HEK293 (cell line): Measurements from ENCODE around the gene SIAH2.

Experiments
- CTCF ChIA-PET: fragments of 350-600 bp; formaldehyde crosslinking; extraction: SDS; loops from one replicate; lab custom pipeline; 2021; ENCODE audit warnings: antibody characterized with exemption; lab: Yijun Ruan, JAX
- POLR2A ChIA-PET: fragments of 300-600 bp; formaldehyde crosslinking; extraction: SDS; loops from one replicate; lab custom pipeline; 2020; ENCODE audit warnings: antibody characterized with exemption, inconsistent platforms; lab: Yijun Ruan, JAX
- H3K27ac ChIP-seq: fragments of 200-500 bp; sonication (Bioruptor generic); 2 replicates; pipeline ENCODE4 v1.5.1; 2014; ENCODE audit warnings: low read depth, low read length, control low read depth, inconsistent platforms; ENCODE audit errors: extremely low read depth
- H3K36me3 ChIP-seq, 2 experiments: fragments of 200-500 bp in 1 of 2; sonication (Bioruptor generic) in 1 of 2; 1 replicate in 1 of 2; 2 replicates in 1 of 2; pipeline ENCODE4 v1.5.1; 2014 to 2017; ENCODE audit warnings: inconsistent platforms in 2 of 2, low read length in 2 of 2; ENCODE audit not compliant: control insufficient read depth in 2 of 2, insufficient read depth in 1 of 2
- H3K4me1 ChIP-seq: fragments of 200-500 bp; sonication (Bioruptor generic); 2 replicates; pipeline ENCODE4 v1.5.1; 2014; ENCODE audit warnings: mild to moderate bottlenecking, low read length, inconsistent platforms; ENCODE audit not compliant: control insufficient read depth, insufficient read depth
- H3K4me3 ChIP-seq: 2 replicates; pipeline ENCODE4 v1.5.1; 2011; ENCODE audit warnings: low read depth, mild to moderate bottlenecking, control low read depth, low read length, moderate library complexity
- H3K9me3 ChIP-seq: fragments of 200-500 bp; sonication (Bioruptor generic); 2 replicates; pipeline ENCODE4 v1.5.1; 2014; ENCODE audit warnings: low read depth, low read length, inconsistent platforms; ENCODE audit not compliant: control insufficient read depth, insufficient read depth
- EGR2 ChIP-seq: fragments of 450-650 bp; formaldehyde crosslinking; IDR thresholded peaks from 2 replicates; pipeline ENCODE4 v1.5.1; 2016; ENCODE audit warnings: low read depth, missing biosample characterization, missing genetic modification characterization
- GLIS2 ChIP-seq: fragments of 450-650 bp; formaldehyde crosslinking; IDR thresholded peaks from 2 replicates; pipeline ENCODE4 v1.5.1; 2016; ENCODE audit warnings: missing biosample characterization, missing genetic modification characterization
- KLF1 ChIP-seq: fragments of 450-650 bp; formaldehyde crosslinking; IDR thresholded peaks from 2 replicates; pipeline ENCODE4 v1.5.1; 2016; ENCODE audit warnings: missing biosample characterization, missing genetic modification characterization
- MEIS1 ChIP-seq: sonication (generic); formaldehyde crosslinking; IDR thresholded peaks from 2 replicates; pipeline ENCODE4 v1.8.1; 2022; ENCODE audit warnings: missing genetic modification reagents, mild to moderate bottlenecking, borderline replicate concordance
- TCF7L2 ChIP-seq: IDR thresholded peaks from 2 replicates; pipeline ENCODE4 v1.6.1; 2011; ENCODE audit warnings: low read depth, mild to moderate bottlenecking, inconsistent platforms, low read length, moderate library complexity, borderline replicate concordance
- ZBTB21 ChIP-seq: fragments of 450-650 bp; formaldehyde crosslinking; IDR thresholded peaks from 2 replicates; pipeline ENCODE4 v1.5.1; 2017; ENCODE audit warnings: missing biosample characterization, missing genetic modification characterization
- ZBTB8A ChIP-seq: fragments of 450-650 bp; formaldehyde crosslinking; IDR thresholded peaks from 2 replicates; pipeline ENCODE4 v1.5.1; 2016; ENCODE audit warnings: missing biosample characterization, missing genetic modification characterization
- ZNF133 ChIP-seq: fragments of 450-650 bp; formaldehyde crosslinking; IDR thresholded peaks from 2 replicates; pipeline ENCODE4 v1.5.1; 2016; ENCODE audit warnings: missing biosample characterization, missing genetic modification characterization
- ZNF138 ChIP-seq: fragments of 450-650 bp; formaldehyde crosslinking; IDR thresholded peaks from 2 replicates; pipeline ENCODE4 v1.5.1; 2016; ENCODE audit warnings: missing biosample characterization, missing genetic modification characterization, borderline replicate concordance
- ZNF24 ChIP-seq: fragments of 450-650 bp; formaldehyde crosslinking; IDR thresholded peaks from 2 replicates; pipeline ENCODE4 v1.5.1; 2016; ENCODE audit warnings: missing biosample characterization, missing genetic modification characterization
- ZNF266 ChIP-seq: fragments of 450-650 bp; formaldehyde crosslinking; IDR thresholded peaks from 2 replicates; pipeline ENCODE4 v1.5.1; 2016; ENCODE audit warnings: missing biosample characterization, missing genetic modification characterization, low read depth
- ZNF335 ChIP-seq: fragments of 450-650 bp; formaldehyde crosslinking; conservative IDR thresholded peaks from 2 replicates; pipeline ENCODE4 v1.5.1; 2016; ENCODE audit warnings: missing biosample characterization, missing genetic modification characterization
- ZNF521 ChIP-seq: fragments of 450-650 bp; formaldehyde crosslinking; IDR thresholded peaks from 2 replicates; pipeline ENCODE4 v1.5.1; 2017; ENCODE audit warnings: missing biosample characterization, mild to moderate bottlenecking, missing genetic modification characterization
- ZNF621 ChIP-seq: fragments of 450-650 bp; formaldehyde crosslinking; IDR thresholded peaks from 2 replicates; pipeline ENCODE4 v1.5.1; 2017; ENCODE audit warnings: missing biosample characterization, missing genetic modification characterization
- ZNF623 ChIP-seq: fragments of 450-650 bp; formaldehyde crosslinking; IDR thresholded peaks from 2 replicates; pipeline ENCODE4 v1.5.1; 2016; ENCODE audit warnings: missing biosample characterization, missing genetic modification characterization
- ZNF664 ChIP-seq: fragments of 450-650 bp; formaldehyde crosslinking; IDR thresholded peaks from 2 replicates; pipeline ENCODE4 v1.5.1; 2016; ENCODE audit warnings: missing biosample characterization, missing genetic modification characterization
- ZSCAN30 ChIP-seq: fragments of 450-650 bp; IDR thresholded peaks from 2 replicates; pipeline ENCODE4 v1.5.1; 2018; ENCODE audit warnings: missing biosample characterization, mild to moderate bottlenecking, missing genetic modification characterization, moderate library complexity
- TF ChIP-seq, protein P1 (sequence below): fragments of 450-650 bp; formaldehyde crosslinking; IDR thresholded peaks from 2 replicates; pipeline ENCODE4 v1.5.1; 2016; ENCODE audit warnings: missing biosample characterization, missing genetic modification characterization
- TF ChIP-seq, protein P2 (sequence below): fragments of 450-650 bp; formaldehyde crosslinking; IDR thresholded peaks from 2 replicates; pipeline ENCODE4 v1.5.1; 2016; ENCODE audit warnings: missing biosample characterization, missing genetic modification characterization
- TF ChIP-seq, protein P3 (sequence below): fragments of 450-650 bp; formaldehyde crosslinking; IDR thresholded peaks from 2 replicates; pipeline ENCODE4 v1.5.1; 2017; ENCODE audit warnings: missing biosample characterization, missing genetic modification characterization
- TF ChIP-seq, protein P4 (sequence below): IDR thresholded peaks from 2 replicates; pipeline ENCODE4 v1.6.1; 2011; ENCODE audit warnings: mild to moderate bottlenecking, low read depth, low read length, borderline replicate concordance

The SIAH2 gene

DNA sequence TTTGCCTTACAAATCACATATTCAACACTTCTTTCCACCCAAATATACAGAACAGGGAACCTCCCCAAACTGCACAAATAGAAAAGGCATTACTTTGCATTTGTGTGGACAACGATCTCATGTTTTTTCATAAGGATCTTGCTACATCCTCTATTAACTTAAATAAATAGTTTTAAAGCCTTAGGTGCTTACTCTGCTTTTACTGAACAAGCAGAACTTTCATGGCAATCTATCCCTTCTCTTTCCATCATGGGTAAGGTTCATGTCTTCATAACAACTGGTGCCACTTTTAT is 18.1 kb downstream of the SIAH2 start (continued):
- TF ChIP-seq, protein P1, sequence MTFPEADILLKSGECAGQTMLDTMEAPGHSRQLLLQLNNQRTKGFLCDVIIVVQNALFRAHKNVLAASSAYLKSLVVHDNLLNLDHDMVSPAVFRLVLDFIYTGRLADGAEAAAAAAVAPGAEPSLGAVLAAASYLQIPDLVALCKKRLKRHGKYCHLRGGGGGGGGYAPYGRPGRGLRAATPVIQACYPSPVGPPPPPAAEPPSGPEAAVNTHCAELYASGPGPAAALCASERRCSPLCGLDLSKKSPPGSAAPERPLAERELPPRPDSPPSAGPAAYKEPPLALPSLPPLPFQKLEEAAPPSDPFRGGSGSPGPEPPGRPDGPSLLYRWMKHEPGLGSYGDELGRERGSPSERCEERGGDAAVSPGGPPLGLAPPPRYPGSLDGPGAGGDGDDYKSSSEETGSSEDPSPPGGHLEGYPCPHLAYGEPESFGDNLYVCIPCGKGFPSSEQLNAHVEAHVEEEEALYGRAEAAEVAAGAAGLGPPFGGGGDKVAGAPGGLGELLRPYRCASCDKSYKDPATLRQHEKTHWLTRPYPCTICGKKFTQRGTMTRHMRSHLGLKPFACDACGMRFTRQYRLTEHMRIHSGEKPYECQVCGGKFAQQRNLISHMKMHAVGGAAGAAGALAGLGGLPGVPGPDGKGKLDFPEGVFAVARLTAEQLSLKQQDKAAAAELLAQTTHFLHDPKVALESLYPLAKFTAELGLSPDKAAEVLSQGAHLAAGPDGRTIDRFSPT, result no peak
- TF ChIP-seq ZNF138 (no peak), ZNF335 (tag by site-specific recombination) (no peak), MEIS1 (CRISPR knock-in tag) (no peak)

GRCh38 chr3:150744041-150744918 is 18.7 kb downstream of the SIAH2 start:
- H3K4me3 ChIP-seq, result no peak overlapping the region
- 0 out of 2 replicates have a peak, but pooled peaks cover 4% of the 10 kb centered on the region for H3K4me1 ChIP-seq
- POLR2A ChIA-PET, result no interaction called here
- TF ChIP-seq ZNF621 (tag by site-specific recombination), result no peak
- TF ChIP-seq, protein P2, sequence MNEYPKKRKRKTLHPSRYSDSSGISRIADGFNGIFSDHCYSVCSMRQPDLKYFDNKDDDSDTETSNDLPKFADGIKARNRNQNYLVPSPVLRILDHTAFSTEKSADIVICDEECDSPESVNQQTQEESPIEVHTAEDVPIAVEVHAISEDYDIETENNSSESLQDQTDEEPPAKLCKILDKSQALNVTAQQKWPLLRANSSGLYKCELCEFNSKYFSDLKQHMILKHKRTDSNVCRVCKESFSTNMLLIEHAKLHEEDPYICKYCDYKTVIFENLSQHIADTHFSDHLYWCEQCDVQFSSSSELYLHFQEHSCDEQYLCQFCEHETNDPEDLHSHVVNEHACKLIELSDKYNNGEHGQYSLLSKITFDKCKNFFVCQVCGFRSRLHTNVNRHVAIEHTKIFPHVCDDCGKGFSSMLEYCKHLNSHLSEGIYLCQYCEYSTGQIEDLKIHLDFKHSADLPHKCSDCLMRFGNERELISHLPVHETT, result no peak
- no peak for TF ChIP-seq ZNF664 (tag by site-specific recombination)
- TF ChIP-seq, protein P3, sequence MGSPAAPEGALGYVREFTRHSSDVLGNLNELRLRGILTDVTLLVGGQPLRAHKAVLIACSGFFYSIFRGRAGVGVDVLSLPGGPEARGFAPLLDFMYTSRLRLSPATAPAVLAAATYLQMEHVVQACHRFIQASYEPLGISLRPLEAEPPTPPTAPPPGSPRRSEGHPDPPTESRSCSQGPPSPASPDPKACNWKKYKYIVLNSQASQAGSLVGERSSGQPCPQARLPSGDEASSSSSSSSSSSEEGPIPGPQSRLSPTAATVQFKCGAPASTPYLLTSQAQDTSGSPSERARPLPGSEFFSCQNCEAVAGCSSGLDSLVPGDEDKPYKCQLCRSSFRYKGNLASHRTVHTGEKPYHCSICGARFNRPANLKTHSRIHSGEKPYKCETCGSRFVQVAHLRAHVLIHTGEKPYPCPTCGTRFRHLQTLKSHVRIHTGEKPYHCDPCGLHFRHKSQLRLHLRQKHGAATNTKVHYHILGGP (tag by site-specific recombination), result no peak
- no peak for TF ChIP-seq ZNF521 (tag by site-specific recombination)
- TF ChIP-seq, protein P4, sequence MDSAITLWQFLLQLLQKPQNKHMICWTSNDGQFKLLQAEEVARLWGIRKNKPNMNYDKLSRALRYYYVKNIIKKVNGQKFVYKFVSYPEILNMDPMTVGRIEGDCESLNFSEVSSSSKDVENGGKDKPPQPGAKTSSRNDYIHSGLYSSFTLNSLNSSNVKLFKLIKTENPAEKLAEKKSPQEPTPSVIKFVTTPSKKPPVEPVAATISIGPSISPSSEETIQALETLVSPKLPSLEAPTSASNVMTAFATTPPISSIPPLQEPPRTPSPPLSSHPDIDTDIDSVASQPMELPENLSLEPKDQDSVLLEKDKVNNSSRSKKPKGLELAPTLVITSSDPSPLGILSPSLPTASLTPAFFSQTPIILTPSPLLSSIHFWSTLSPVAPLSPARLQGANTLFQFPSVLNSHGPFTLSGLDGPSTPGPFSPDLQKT, result no peak
- no peak for TF ChIP-seq ZNF623 (tag by site-specific recombination)
- TF ChIP-seq EGR2 (tag by site-specific recombination), result no peak
- no peak for TF ChIP-seq ZNF133 (tag by site-specific recombination)
- no peak for TF ChIP-seq ZBTB8A (tag by site-specific recombination)
- TF ChIP-seq ZSCAN30 (tag by site-specific recombination), result no peak
- TF ChIP-seq TCF7L2, result no peak
- TF ChIP-seq ZNF24 (tag by site-specific recombination), result no peak
- TF ChIP-seq ZBTB21 (tag by site-specific recombination), result no peak
- TF ChIP-seq GLIS2, result no peak
- no peak for TF ChIP-seq ZNF266
- TF ChIP-seq KLF1, result no peak
- TF ChIP-seq, all 188 proteins: peak for 0
- Histone ChIP-seq H3K9me3 (no peaks in the 10 kb centered on the region), H3K27ac (no peak overlapping the region), H3K36me3 (peaks cover 0 to 10% of the 10 kb centered on the region in 2 experiments; a peak in 1 of 3 replicates)
- CTCF ChIA-PET, result interaction anchor here (0.5 kb wide), 1 partner anchor 87 kb away, joined by 9 read pairs; no protein-coding TSS in a partner anchor
